ENCODE data around the gene TACR2.

The TACR2 gene

GRCh38 chr10:69398466-69398865 is 18.3 kb downstream of the TACR2 start:
- no peak for DNase-seq

GRCh38 chr10:69397972-69398371 is 18.7 kb downstream of the TACR2 start:
- no peak for DNase-seq

DNA sequence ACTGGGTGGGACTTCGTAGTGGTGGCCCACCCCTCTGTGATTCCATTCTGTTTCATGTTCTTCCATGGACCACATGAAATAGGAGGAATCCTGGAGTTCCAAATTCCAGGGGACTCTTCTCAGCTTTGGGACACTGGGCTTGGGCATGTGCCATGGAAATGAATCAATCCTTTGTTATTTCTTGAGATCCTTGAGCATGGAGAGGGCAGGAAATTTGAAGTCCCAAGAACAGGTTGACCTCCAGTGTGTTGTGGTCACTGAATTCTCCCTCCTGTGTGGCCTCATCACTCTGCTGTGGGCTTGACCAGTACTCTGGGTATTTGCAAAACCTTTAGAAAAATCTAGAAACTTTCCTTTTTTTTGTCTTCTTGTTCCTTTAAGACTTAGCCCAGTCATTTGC is 22.7 kb downstream of the TACR2 start:
- no peak for DNase-seq

DNA sequence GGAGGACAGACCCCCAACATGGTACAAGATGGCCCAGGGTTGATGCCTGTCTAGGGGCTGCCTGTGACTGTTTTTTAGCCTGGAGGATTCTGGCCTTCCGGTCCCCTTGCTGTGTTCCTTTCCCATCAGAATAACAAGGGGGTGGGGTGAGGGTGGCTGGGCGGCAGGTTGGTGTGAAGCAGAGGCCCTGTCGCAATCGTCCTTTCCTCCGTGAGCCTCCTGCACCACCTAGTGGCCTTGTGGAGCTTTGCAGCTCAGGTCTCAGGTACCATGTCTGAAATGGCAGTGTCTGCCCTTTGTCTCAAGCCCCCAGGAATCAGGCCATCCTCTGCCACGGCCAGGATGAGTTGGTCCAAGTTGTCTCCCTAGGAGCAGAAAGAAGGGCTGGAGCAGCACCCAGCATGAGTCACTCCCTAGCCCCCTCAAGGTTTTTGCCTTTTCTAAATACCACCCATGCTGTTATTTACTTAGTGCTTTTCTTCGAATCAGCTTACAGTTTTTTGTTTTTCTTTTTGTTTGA is 24.2 kb downstream of the TACR2 start:
- peak; percentile 61 for DNase-seq

- no peak for DNase-seq
Observed at GRCh38 chr10:69391158-69391557, 25.6 kb downstream of the TACR2 start.

GRCh38 chr10:69389827-69390490 is 26.8 kb downstream of the TACR2 start:
- no peak for DNase-seq

DNA sequence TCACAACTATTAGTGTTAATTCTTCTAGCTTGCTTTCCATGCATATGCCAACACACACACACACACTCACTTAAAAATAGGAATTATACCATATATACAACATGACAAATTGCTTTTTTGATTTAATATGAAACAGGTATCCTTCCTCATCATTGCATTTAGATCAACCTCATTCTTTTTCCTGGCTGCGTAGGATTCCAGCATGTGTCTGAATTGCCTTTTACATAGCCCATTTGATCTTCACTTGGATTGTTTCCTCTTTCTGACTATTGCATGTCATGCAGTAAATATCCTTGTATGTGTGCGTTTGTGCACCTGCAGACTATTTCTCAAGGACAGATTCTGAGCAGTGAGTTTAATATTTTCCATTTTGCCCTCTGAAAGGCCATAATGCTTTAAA is 28.2 kb downstream of the TACR2 start:
- DNase-seq: no peak

DNA sequence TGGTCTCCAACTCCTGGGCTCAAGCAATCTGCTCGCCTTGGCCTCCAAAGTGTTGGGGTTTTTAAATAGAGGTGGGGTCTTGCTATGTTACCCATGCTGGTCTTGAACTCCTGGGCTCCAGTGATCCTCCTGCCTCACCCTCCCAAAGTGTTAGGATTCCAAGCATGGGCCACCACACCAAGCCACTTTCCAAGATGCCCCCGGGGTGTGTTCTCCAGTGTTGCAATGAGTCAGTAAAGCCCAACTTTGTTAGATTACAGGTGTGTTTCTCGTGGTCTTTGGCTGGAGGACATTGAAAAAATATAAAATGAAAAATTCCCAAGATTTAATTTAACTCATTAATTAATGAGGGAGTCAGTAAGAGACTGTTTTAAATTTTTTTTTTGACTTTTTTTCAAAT is 29.2 kb downstream of the TACR2 start:
- no peak for DNase-seq

GRCh38 chr10:69385454-69386350 is 31.0 kb downstream of the TACR2 start:
- no peak for DNase-seq

DNA sequence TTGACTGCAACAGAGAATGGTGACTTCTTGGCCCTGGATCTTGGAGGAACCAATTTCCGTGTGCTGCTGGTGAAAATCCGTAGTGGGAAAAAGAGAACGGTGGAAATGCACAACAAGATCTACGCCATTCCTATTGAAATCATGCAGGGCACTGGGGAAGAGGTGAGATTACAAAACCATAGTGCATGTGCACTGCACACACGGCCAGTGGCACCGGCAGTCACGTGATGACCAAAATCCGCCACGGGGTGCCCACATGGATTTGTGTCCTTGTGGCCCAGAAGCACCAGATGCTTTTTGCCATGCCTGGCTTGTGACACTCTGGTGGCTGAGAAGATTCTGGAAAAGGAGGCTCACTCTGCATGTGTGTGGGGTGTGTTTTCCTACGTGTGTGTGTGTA is 32.4 kb downstream of the TACR2 start:
- no peak for DNase-seq

DNA sequence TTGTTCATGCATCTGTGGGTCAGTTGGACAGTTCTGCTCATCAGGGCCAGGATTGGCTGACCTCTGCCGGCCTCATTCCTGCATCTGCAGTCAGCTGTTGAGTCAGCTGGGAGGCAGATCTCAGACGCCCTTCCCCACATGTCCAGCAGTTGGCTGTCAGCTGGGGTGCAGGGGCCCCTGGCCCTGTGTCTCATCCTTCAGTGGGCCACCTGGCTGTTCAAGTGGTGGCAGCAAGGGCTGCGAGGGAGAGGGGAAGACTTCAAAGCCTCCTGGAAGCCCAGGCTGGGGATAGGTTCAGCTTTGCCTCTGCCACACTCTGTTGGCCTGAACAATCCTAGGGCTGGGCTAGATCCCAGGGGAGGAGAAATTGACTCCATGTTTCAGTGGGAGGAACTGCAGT is 33.2 kb downstream of the TACR2 start:
- DNase-seq: no peak

DNA sequence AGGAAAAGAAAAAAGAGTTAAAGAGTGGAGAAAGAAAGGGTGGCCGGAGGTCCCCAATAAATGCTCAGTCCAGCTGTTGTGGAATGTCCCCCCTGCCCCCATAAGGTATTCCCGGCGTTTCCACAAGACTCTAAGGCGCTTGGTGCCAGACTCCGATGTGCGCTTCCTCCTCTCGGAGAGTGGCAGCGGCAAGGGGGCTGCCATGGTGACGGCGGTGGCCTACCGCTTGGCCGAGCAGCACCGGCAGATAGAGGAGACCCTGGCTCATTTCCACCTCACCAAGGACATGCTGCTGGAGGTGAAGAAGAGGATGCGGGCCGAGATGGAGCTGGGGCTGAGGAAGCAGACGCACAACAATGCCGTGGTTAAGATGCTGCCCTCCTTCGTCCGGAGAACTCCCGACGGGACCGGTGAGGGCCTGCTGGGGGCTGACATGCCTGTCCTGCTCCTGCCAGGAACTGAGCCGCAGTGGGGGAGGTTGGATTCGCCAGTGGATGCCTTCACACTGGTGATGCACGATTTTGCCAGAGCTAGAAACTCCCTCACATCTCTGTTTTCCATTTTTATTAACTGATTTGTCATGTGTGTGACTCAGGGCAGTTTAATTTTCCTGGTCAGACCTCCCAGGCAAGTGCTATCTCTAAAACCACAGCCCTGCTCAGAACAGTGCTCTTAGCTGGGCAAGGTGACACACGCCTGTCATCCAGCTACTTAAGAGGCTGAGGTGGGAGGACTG is 34.2 kb downstream of the TACR2 start:
- DNase-seq: no peak

DNA sequence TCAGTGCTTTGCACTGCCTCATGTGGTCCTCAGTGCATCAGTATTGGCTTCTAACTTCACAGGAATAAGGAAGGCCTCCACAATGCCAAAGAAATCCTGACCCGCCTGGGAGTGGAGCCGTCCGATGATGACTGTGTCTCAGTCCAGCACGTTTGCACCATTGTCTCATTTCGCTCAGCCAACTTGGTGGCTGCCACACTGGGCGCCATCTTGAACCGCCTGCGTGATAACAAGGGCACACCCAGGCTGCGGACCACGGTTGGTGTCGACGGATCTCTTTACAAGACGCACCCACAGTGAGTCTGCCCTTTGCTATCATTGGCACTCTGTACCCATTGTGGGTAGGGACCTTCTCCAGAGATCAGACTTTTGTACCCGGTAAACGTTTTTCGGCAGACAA is 36.9 kb downstream of the TACR2 start:
- DNase-seq: no peak

DNA sequence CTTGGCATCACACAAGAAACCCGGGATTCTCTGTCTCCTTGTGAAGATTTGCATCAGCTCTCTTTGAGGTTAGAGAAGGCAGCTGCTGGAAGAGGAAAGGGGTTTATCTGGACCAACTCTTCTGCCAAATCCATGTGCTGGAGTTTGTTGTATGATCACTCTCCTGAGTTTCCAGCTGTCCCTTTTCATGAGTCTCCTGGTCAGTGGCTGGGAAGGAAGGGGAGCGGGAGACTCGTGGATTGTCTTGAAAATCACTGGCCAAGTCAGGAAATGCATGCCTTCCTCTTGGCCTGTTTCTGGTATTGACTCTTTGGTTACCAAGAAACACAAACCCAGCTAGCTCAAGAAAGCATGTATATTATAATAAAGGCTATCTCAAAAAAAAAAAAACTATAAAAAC is 38.8 kb downstream of the TACR2 start:
- DNase-seq: no peak

- DNase-seq: no peak
Observed at GRCh38 chr10:69377191-69377590, 39.5 kb downstream of the TACR2 start.

GRCh38 chr10:69376662-69377061 is 40.1 kb downstream of the TACR2 start:
- DNase-seq: no peak

DNA sequence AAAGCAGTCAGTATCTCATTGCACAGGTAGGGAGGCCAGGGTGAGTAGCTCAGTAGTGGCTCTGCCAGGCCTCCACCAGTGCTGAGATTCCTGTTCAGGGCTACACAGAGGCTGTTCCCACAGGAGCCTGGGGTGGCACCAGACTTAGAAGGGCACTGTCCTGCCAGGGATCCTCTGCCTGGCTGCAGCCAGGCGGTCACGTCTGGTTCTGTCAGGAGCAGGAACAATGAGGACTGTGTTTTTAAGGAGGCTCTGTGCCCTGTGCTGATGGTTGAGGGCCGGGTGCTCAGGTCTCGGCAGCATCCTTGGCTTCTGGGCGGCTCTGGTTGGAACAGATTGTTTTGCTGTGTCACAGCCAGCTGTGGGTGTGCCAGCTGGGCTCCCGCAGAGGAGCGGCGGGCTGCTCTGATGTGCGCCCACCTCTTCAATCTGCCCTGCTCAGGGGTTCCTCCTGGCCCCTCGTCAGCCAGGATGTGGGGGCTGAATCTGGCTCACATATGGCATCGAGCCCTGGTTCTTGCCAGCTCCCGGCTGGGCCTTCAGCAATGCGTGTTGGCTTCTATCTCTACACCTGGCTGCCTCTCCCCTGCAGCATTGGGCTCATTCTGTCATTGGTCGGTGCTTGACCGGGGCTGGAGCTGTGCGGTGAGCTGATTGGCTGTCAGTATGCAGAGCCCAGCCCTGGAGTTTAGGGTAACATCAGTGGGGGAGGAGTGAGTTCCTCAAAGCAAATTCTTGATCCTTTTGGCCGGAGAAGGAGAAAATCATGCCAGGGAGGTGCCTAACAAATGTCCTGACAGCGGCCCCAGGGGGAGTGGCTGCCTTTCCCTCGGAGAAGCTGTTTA is 41.2 kb downstream of the TACR2 start:
- no peak for DNase-seq

- no peak for DNase-seq
Observed at GRCh38 chr10:69374931-69375306, 41.8 kb downstream of the TACR2 start.

- DNase-seq: no peak
Observed at GRCh38 chr10:69374242-69374641, 42.5 kb downstream of the TACR2 start.

GRCh38 chr10:69372126-69372980 is 44.4 kb downstream of the TACR2 start:
- no peak for DNase-seq

DNA sequence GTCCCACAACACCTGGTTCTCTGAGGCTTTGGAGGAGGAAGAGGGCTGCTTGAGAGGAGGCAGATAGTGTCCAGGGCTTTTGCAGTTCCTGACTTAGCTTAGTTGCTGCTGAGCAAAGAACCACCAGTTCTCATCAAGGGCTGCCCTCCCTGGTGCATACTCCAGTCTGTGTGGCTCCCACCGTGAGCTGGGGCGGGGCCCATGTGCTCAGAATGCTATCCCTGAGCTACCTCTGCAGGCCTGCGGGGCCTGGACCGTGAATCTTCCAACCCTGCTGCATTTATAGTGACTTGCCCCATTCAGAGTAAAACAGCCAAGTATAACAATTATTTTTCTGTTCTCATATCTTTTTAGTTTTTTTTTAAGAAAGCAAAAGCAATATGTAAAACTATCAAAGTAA is 49.2 kb downstream of the TACR2 start:
- DNase-seq: no peak

DNA sequence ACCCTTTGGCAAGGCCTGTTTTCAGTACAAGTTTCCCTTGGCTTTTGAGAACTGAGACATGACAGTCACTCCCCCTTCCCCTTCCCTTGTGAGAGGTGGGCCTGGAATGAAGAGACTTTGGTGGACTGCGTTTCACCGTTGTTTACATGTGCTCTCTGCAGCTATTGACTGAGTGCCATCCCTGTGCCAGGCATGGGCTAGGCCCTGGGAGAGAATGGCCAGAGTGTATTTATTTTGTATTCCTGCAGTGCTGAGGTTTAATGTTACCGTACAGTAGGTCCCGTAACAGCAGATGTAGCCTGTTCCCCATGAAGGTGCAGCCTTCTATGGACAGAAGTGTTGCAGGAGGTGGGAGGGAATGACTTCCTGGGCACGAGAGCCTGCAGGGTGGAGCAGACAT is 50.0 kb downstream of the TACR2 start:
- peak; percentile 59 for DNase-seq
